Natural killer cell (primary cell): ENCODE measurements around the gene SIGLEC6. TPM values are rescaled to one million over a fixed set of nuclear protein-coding genes. Genes with fewer than 3 reads are reported as not detected.

Experiments
- ATAC-seq, 3 donors: fragments of 150-1000 bp in 2 of 3; fragments of 200-7000 bp in 1 of 3; cut with Tn5 transposase; 1 replicate in 1 of 3; 2 replicates in 2 of 3; pipeline ENCODE4 v1.10.0; 2021; ENCODE audit warnings: mild to moderate bottlenecking in 2 of 3, moderate library complexity in 2 of 3
- DNase-seq, 2 donors: peaks; one replicate each; pipeline versions ENCODE4 v3.0.0 to v3.0.0-alpha.2; 2013 to 2021; ENCODE audit warnings: mixed read lengths in 1 of 2
- H3K27ac ChIP-seq: one replicate; pipeline ENCODE4 v1.5.1; 2013; ENCODE audit warnings: mild to moderate bottlenecking, low read length
- H3K27me3 ChIP-seq: one replicate; pipeline ENCODE4 v1.6.1; 2013; ENCODE audit warnings: low read length; ENCODE audit not compliant: control insufficient read depth, insufficient read depth
- H3K36me3 ChIP-seq: one replicate; pipeline ENCODE4 v1.6.1; 2013; ENCODE audit warnings: low read length; ENCODE audit not compliant: control insufficient read depth, insufficient read depth
- H3K4me1 ChIP-seq: one replicate; pipeline ENCODE4 v1.6.1; 2013; ENCODE audit warnings: low read length; ENCODE audit not compliant: control insufficient read depth, insufficient read depth
- H3K4me3 ChIP-seq: one replicate; pipeline ENCODE4 v1.5.1; 2013; ENCODE audit warnings: low read length
- H3K9me3 ChIP-seq: one replicate; pipeline ENCODE4 v1.6.1; 2013; ENCODE audit warnings: low read length; ENCODE audit not compliant: control insufficient read depth, insufficient read depth
- H3K27ac Mint-ChIP-seq, 2 donors: one replicate each; pipeline ENCODE4 v1.8.0; 2022; ENCODE audit warnings: mild to moderate bottlenecking in 2 of 2, mixed read lengths in 2 of 2, moderate library complexity in 1 of 2
- H3K27me3 Mint-ChIP-seq, 2 donors: one replicate each; pipeline ENCODE4 v1.8.0; 2022; ENCODE audit warnings: low read depth in 2 of 2, mixed read lengths in 2 of 2
- H3K36me3 Mint-ChIP-seq: one replicate; pipeline ENCODE4 v1.8.0; 2022; ENCODE audit warnings: mixed read lengths
- H3K4me1 Mint-ChIP-seq, 2 donors: one replicate each; pipeline ENCODE4 v1.8.0; 2022; ENCODE audit warnings: mixed read lengths in 2 of 2
- H3K4me3 Mint-ChIP-seq: one replicate; pipeline ENCODE4 v1.8.0; 2022; ENCODE audit warnings: mild to moderate bottlenecking, moderate library complexity, mixed read lengths
- H3K9me3 Mint-ChIP-seq, 2 donors: one replicate each; pipeline ENCODE4 v1.8.0; 2022; ENCODE audit warnings: mixed read lengths in 2 of 2
- WGBS: methylation state at CpG from one replicate; pipeline ENCODE4 v1.1.7; 2013; ENCODE audit warnings: missing lambda C conversion rate; ENCODE audit not compliant: insufficient coverage; 5-methylcytosine and 5-hydroxymethylcytosine counted together
- intact Hi-C: fragments of 100-400 bp; cut with micrococcal nuclease; formaldehyde crosslinking; loops from one replicate; pipeline ENCODE4 v1.14.2; 2022
- total RNA-seq, 4 donors: library from RNA; stranded (reverse); fragments of 120-200 nt in 1 of 4; gene quantifications; one replicate each; pipeline versions ENCODE4 v1.2.3 to v1.2.4, GENCODE V29; 2013 to 2022
- TF ChIP-seq, protein P1 (sequence below): fragments of 200-600 bp; IDR thresholded peaks from one replicate; pipeline ENCODE4 v1.8.0; 2022; ENCODE audit warnings: antibody characterized with exemption

Gene SIGLEC6
- total RNA-seq, result 1 to 10 TPM in 1 of 3 donors, under 1 TPM in 2; 0.25 to 2.4 (median 0.59) TPM
- total RNA-seq (2013), result 29.2 TPM

DNA sequence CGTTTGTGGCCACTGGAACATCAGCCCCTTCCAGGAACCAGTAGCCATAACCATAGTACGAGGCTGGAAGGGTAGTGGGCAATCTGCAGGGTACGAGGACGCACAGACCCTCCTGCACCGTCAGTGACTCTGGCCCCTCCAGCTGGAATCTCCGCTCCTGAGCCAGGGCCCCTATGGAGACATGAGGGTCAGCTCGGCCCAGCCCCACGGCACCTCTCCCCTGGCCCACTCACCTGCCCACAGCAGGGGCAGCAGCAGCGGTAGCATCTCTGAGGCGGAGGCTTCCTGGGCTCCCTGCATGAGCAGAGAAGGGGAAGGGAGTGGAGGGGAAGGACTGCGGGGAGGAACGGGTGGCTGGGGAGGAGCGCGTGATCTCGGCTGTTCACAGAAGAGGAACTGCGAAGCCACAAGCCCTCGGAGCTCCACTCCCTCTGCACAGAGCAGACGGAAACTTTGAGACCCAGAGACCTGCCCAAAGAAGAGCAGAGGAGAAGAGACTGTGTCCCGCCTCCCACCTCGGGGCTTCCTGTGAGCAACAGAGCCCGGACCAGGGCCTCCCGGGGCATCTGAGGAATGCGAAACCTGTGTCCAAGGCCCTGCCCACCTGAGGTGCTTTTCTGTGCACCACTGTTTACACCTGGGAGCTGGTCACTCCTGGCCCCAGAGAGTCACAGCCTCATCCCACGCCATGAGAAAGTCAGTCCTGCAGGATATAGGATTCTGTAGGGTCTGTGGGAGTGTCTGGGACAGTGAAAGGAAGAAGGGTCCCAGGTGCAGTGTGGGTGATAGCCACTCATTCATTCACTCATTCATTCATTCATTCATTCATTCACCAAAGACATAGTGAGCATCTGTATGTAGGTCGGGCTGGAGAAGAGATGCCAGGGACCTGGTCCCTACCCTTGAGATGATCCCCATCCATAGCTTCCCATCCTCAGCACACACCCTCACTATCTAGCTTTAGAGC, at the start of gene SIGLEC6:
TSS of gene SIGLEC6 (minus strand) at position 322 of the 967 bp plus-strand sequence. CDS start at position 300, 22 bp downstream.
- Histone ChIP-seq H3K36me3 (no peaks in the 10 kb centered on the region), H3K4me1 (peaks cover 14% of the 10 kb centered on the region), H3K27ac (no peak within 1 kb of the TSS), H3K9me3 (no peaks in the 10 kb centered on the region), H3K27me3 (no peaks in the 10 kb centered on the region), H3K4me3 (peak within 1 kb of the TSS; percentile 31)
- ATAC-seq (peak; percentile 89 to 98 (median 94)), DNase-seq (peak; percentile 13 to 40)
- H3K27me3 Mint-ChIP-seq, result peaks cover 11 to 41% of the 10 kb centered on the region in 2 donors
- TF ChIP-seq, protein P1, sequence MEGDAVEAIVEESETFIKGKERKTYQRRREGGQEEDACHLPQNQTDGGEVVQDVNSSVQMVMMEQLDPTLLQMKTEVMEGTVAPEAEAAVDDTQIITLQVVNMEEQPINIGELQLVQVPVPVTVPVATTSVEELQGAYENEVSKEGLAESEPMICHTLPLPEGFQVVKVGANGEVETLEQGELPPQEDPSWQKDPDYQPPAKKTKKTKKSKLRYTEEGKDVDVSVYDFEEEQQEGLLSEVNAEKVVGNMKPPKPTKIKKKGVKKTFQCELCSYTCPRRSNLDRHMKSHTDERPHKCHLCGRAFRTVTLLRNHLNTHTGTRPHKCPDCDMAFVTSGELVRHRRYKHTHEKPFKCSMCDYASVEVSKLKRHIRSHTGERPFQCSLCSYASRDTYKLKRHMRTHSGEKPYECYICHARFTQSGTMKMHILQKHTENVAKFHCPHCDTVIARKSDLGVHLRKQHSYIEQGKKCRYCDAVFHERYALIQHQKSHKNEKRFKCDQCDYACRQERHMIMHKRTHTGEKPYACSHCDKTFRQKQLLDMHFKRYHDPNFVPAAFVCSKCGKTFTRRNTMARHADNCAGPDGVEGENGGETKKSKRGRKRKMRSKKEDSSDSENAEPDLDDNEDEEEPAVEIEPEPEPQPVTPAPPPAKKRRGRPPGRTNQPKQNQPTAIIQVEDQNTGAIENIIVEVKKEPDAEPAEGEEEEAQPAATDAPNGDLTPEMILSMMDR, result no peak
- intact Hi-C loops, result no loop called here
- H3K27ac Mint-ChIP-seq, result peak within 1 kb of the TSS in 1 of 2 donors; percentile 42
- H3K4me1 Mint-ChIP-seq, result peaks cover 6 to 17% of the 10 kb centered on the region in 2 donors
- peaks cover 7% of the 10 kb centered on the region for H3K36me3 Mint-ChIP-seq
- peak within 1 kb of the TSS; percentile 57 for H3K4me3 Mint-ChIP-seq
- 22% methylated on average over 25 of the region's 25 CpGs for WGBS
- H3K9me3 Mint-ChIP-seq, result no peaks in the 10 kb centered on the region

- no peaks in the 10 kb centered on the region for H3K27me3 ChIP-seq
Measured at GRCh38 chr19:51576850-51577249, 45.4 kb upstream of the SIGLEC6 start.

GRCh38 chr19:51573331-51573730, 41.9 kb upstream of the SIGLEC6 start:
- H3K4me1 ChIP-seq, result peaks cover 11% of the 10 kb centered on the region
- no peaks in the 10 kb centered on the region for H3K27me3 ChIP-seq
- H3K4me1 Mint-ChIP-seq, result peaks cover 23 to 29% of the 10 kb centered on the region in 2 donors
- H3K27ac ChIP-seq, result no peak overlapping the region
- peaks cover 3% of the 10 kb centered on the region for H3K36me3 ChIP-seq
- no peaks in the 10 kb centered on the region for H3K9me3 ChIP-seq
- intact Hi-C loops, result no loop called here
- H3K9me3 Mint-ChIP-seq, result no peaks in the 10 kb centered on the region
- ATAC-seq (no peak), DNase-seq (no peak)
- TF ChIP-seq, protein P1, result no peak
- H3K27me3 Mint-ChIP-seq, result peaks cover 2 to 4% of the 10 kb centered on the region in 2 donors
- H3K4me3 Mint-ChIP-seq, result no peak overlapping the region
- H3K4me3 ChIP-seq, result no peak overlapping the region
- H3K36me3 Mint-ChIP-seq, result no peaks in the 10 kb centered on the region
- no peak overlapping the region for H3K27ac Mint-ChIP-seq
- 96% methylated on average over 3 of the region's 3 CpGs for WGBS

More at GRCh38 chr19:51576850-51577249, 45.4 kb upstream of the SIGLEC6 start:
- no peak for ATAC-seq
- Histone ChIP-seq H3K9me3 (no peaks in the 10 kb centered on the region), H3K27ac (no peak overlapping the region), H3K36me3 (peaks cover 20% of the 10 kb centered on the region), H3K4me3 (no peak overlapping the region), H3K4me1 (peaks cover 3% of the 10 kb centered on the region)
- H3K27me3 Mint-ChIP-seq, result no peaks in the 10 kb centered on the region
- no peaks in the 10 kb centered on the region for H3K9me3 Mint-ChIP-seq
- DNase-seq, result no peak
- no peak overlapping the region for H3K4me3 Mint-ChIP-seq
- H3K4me1 Mint-ChIP-seq, result peaks cover 7 to 13% of the 10 kb centered on the region in 2 donors
- TF ChIP-seq, protein P1, result no peak
- H3K36me3 Mint-ChIP-seq, result no peaks in the 10 kb centered on the region
- WGBS, result 86% methylated on average over 4 of the region's 6 CpGs
- intact Hi-C loops, result no loop called here
- H3K27ac Mint-ChIP-seq, result no peak overlapping the region
